ENCODE results near the gene P4HA2. TPM values are rescaled to one million over a fixed set of nuclear protein-coding genes. Genes with fewer than 3 reads are reported as not detected.

The P4HA2 gene
- total RNA-seq, 4 donors from 2014 or later = 28.8 to 44.7 (median 30.8) TPM

DNA sequence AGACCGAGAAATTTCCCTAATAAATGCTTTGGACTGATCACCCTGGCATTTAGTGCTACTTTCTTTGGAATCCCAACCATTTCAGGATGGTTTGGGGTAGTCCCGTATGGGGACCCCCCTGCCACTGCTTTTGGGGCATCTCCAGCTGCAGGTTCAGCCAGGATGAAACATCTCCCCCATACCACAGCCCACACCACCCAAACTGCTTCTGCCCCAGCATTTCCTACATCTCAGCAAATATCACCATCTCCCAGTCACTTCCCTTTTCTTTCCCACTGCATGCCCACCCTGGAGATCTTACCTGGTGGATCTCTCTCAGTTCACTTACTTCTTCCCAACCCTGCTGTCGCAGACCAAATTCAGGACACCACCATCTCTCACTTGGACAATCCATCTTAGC is 4.8 kb upstream of the P4HA2 start:
- no peaks in the 10 kb centered on the region for H3K9me3 ChIP-seq
- 88% methylated on average over 3 of the region's 3 CpGs for WGBS
- no peaks in the 10 kb centered on the region for H3K27me3 ChIP-seq
- intact Hi-C loops (cut with DNase I) = no loop called here
- TF ChIP-seq POLR2A (IDR thresholded peaks at IDR 0.05; ENCODE audit: low read depth) = no peak
- TF ChIP-seq, protein P1, sequence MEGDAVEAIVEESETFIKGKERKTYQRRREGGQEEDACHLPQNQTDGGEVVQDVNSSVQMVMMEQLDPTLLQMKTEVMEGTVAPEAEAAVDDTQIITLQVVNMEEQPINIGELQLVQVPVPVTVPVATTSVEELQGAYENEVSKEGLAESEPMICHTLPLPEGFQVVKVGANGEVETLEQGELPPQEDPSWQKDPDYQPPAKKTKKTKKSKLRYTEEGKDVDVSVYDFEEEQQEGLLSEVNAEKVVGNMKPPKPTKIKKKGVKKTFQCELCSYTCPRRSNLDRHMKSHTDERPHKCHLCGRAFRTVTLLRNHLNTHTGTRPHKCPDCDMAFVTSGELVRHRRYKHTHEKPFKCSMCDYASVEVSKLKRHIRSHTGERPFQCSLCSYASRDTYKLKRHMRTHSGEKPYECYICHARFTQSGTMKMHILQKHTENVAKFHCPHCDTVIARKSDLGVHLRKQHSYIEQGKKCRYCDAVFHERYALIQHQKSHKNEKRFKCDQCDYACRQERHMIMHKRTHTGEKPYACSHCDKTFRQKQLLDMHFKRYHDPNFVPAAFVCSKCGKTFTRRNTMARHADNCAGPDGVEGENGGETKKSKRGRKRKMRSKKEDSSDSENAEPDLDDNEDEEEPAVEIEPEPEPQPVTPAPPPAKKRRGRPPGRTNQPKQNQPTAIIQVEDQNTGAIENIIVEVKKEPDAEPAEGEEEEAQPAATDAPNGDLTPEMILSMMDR (IDR thresholded peaks at IDR 0.05) = no peak
- TF ChIP-seq EP300 (IDR thresholded peaks at IDR 0.05) = no peak
- no peaks in the 10 kb centered on the region for H3K36me3 ChIP-seq
- no peak overlapping the region for H3K4me3 ChIP-seq
- DNase-seq (ENCODE audit: extremely low spot score) = no peak
- H3K4me1 ChIP-seq = peaks cover 3 to 11% (median 8%) of the 10 kb centered on the region in 4 donors
- H3K27ac ChIP-seq (replicated peaks in 1 of 4) = no peak overlapping the region

DNA sequence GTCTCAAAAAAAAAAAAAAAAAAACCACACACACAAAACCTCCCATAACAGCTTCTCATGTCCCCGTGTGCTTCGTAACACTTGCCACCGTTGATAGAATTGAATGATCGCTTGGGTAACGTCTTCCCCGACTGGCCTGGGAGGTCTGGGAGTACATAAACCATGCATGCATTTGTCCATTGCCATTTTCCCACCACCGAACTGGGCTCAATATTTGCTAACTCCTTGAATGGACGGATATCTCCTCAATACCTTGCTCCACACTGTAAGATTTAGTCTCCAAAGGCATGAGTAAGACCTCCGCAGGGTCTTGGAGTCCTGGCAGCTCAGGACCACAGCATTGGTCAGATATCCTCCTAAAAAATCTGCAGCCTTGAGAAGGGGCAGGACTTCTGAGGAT is 3.2 kb upstream of the P4HA2 start:
- WGBS = 92% methylated on average over 9 of the region's 9 CpGs
- intact Hi-C loops (cut with DNase I) = no loop called here
- Histone ChIP-seq H3K9me3 (no peaks in the 10 kb centered on the region), H3K27me3 (no peaks in the 10 kb centered on the region), H3K36me3 (no peaks in the 10 kb centered on the region), H3K4me1 (peaks cover 14 to 26% (median 22%) of the 10 kb centered on the region in 4 donors), H3K27ac (replicated peaks in 1 of 4) (no peak overlapping the region), H3K4me3 (no peak overlapping the region)
- no peak for DNase-seq (ENCODE audit: extremely low spot score)
- no peak for TF ChIP-seq EP300 (IDR thresholded peaks at IDR 0.05)
- TF ChIP-seq POLR2A (IDR thresholded peaks at IDR 0.05; ENCODE audit: low read depth) = no peak
- no peak for TF ChIP-seq POLR2AphosphoS5 (IDR thresholded peaks at IDR 0.05)
- TF ChIP-seq, protein P1 (IDR thresholded peaks at IDR 0.05) = no peak

DNA sequence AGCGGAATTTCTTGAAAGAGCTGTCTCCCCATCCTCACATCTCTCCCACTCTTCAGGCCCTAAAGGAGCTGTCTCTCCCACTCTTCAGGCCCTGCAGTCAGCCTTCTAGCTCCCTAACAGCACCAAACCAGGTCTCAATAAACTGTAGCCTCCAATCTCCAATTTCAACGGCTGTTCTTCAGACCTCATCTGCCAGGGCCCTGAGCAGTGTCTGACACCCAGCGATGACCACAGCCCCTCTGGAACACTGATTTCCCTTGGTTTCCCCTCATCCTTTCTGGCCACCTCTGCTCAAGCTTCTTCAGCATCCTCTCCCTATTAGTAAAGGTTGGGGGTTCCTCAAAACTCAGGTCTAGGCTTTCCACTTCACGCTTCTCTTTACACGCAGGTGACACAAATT is 1.6 kb upstream of the P4HA2 start:
- TF ChIP-seq POLR2A (IDR thresholded peaks at IDR 0.05; ENCODE audit: low read depth) = no peak
- H3K4me1 ChIP-seq = peaks cover 31 to 42% (median 38%) of the 10 kb centered on the region in 4 donors
- WGBS = 95% methylated on average over 5 of the region's 5 CpGs
- intact Hi-C loops (cut with DNase I) = no loop called here
- DNase-seq (ENCODE audit: extremely low spot score) = no peak
- H3K27me3 ChIP-seq = no peaks in the 10 kb centered on the region
- H3K36me3 ChIP-seq = no peaks in the 10 kb centered on the region
- no peaks in the 10 kb centered on the region for H3K9me3 ChIP-seq
- no peak overlapping the region for H3K4me3 ChIP-seq
- no peak overlapping the region for H3K27ac ChIP-seq (replicated peaks in 1 of 4)

DNA sequence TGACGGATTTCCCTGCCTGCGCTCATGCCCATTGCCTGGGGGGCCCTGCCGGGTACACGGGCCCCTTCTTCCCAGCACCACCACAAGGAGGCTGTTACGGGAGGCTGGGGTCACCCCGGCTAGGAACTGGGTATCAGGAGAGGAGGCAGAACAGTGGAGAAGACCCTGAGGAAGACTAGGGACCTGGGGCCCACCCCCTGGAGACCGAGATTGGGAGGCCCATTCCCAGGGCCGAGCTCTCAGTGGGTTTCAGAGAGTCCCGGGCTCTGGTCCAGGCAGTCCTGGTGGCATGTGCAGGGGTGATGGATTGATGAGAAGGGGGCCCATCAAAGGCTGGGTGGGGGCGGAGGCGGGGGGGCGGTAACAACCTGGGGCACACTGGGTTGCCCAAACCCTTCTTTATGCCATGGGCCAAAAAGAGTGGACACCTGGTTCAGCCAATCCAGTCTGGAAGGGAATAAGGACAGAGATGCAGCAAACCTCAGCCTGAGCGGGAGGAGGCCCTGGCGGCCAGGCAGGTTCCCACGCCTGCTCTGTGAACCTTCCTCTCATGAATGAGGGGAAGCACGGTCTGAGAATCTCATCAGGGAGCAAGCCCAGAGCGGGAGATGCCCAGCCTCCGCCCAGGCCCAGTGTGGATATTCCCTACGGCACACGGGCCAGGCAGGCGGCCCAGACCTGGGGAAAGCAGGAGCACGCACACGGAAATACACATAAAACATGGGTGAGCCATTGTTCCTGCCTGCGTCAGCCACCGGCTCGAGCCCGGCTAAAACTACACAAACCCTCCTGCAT is 785 bp upstream of the P4HA2 start:
- TF ChIP-seq, protein P1 (IDR thresholded peaks at IDR 0.05) = no peak
- no peak for TF ChIP-seq EP300 (IDR thresholded peaks at IDR 0.05)
- no peak for TF ChIP-seq POLR2AphosphoS5 (IDR thresholded peaks at IDR 0.05)
- TF ChIP-seq POLR2A (IDR thresholded peaks at IDR 0.05; ENCODE audit: low read depth) = no peak

DNA sequence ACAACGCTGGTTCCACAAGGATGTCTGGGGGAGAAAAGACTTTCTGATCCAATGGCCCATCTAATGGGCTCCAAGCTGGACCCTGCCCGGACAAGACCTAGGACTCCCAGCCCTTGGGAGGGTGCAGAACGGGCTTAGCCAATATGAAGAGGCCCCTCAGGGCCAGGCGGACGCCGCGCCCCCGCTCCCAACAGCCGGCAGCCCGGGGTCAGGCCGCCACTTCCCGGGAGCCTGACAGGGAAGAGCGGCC is 493 bp downstream of the P4HA2 start:
- intact Hi-C loops (cut with DNase I) = no loop called here
- DNase-seq (ENCODE audit: extremely low spot score) = no peak
- Histone ChIP-seq H3K9me3 (no peaks in the 10 kb centered on the region), H3K4me1 (peaks cover 51 to 63% (median 59%) of the 10 kb centered on the region in 4 donors), H3K27me3 (no peaks in the 10 kb centered on the region), H3K36me3 (no peaks in the 10 kb centered on the region), H3K4me3 (peak overlapping the region; percentile 77 to 95 (median 90)), H3K27ac (replicated peaks in 1 of 4) (peak overlapping the region; percentile 91 to 96 (median 93))
- TF ChIP-seq, protein P1 (IDR thresholded peaks at IDR 0.05) = no peak
- TF ChIP-seq POLR2A (IDR thresholded peaks at IDR 0.05; ENCODE audit: low read depth) = no peak
- TF ChIP-seq EP300 (IDR thresholded peaks at IDR 0.05) = no peak
- TF ChIP-seq POLR2AphosphoS5 (IDR thresholded peaks at IDR 0.05) = no peak
- WGBS = 0% methylated on average over 1 of the region's 13 CpGs

More for the DNA sequence above, 785 bp upstream of the P4HA2 start:
- Histone ChIP-seq H3K36me3 (no peaks in the 10 kb centered on the region), H3K27me3 (no peaks in the 10 kb centered on the region), H3K4me1 (peaks cover 38 to 50% (median 46%) of the 10 kb centered on the region in 4 donors), H3K9me3 (no peaks in the 10 kb centered on the region), H3K27ac (replicated peaks in 1 of 4) (peak overlapping the region; percentile 91 to 96 (median 93)), H3K4me3 (peak overlapping the region; percentile 77 to 95 (median 90))
- WGBS = 83% methylated on average over 12 of the region's 27 CpGs
- intact Hi-C loops (cut with DNase I) = no loop called here
- DNase-seq (ENCODE audit: extremely low spot score) = no peak
